Measurements from ENCODE around the gene TLE6. TPM values are rescaled to one million over a fixed set of nuclear protein-coding genes. Genes with fewer than 3 reads are reported as not detected.
A peak's percentile ranks its signal among the peaks of the same experiment; 100 is the strongest.

The TLE6 gene
- total RNA-seq, 1 donor from 2014 or later = 0.11 TPM

GRCh38 chr19:3034656-3035541, 57.5 kb downstream of the TLE6 start:
- Histone ChIP-seq H3K4me1 (ENCODE audit: insufficient read depth, low read length) (peaks cover 20% of the 10 kb centered on the region), H3K4me3 (ENCODE audit: insufficient read depth, low read depth, low read length) (peak overlapping the region; percentile 67), H3K9ac (ENCODE audit: low read length) (peak overlapping the region; percentile 78), H3K79me2 (ENCODE audit: insufficient read depth, low read length) (no peaks in the 10 kb centered on the region), H2AFZ (ENCODE audit: low read depth, low read length) (peak overlapping the region; percentile 82), H3K27ac (ENCODE audit: low read depth, low read length) (peak overlapping the region; percentile 28), H3K4me2 (ENCODE audit: low read length) (peak overlapping the region; percentile 98), H3K9me3 (ENCODE audit: insufficient read depth, low read depth, low read length) (no peaks in the 10 kb centered on the region), H4K20me1 (ENCODE audit: insufficient read depth, low read length) (no peaks in the 10 kb centered on the region), H3K27me3 (ENCODE audit: insufficient read depth, low read length) (peaks cover 19% of the 10 kb centered on the region), H3K36me3 (ENCODE audit: insufficient read depth, low read length) (no peaks in the 10 kb centered on the region)
- peaks cover 72% of the 10 kb centered on the region for H3K27me3 Mint-ChIP-seq (ENCODE audit: low read depth, unreplicated experiment)
- peaks cover 4% of the 10 kb centered on the region for H3K9me3 Mint-ChIP-seq (ENCODE audit: unreplicated experiment)
- peak overlapping the region; percentile 86 for H3K4me3 Mint-ChIP-seq (ENCODE audit: unreplicated experiment)
- FAIRE-seq (no peak), DNase-seq (ENCODE audit: low read depth) (peak; percentile 36)
- H3K4me1 Mint-ChIP-seq (ENCODE audit: low read depth, unreplicated experiment) = peaks cover 12% of the 10 kb centered on the region
- H3K27ac Mint-ChIP-seq (ENCODE audit: unreplicated experiment) = peak overlapping the region; percentile 77
- no peaks in the 10 kb centered on the region for H3K36me3 Mint-ChIP-seq (ENCODE audit: low read depth, unreplicated experiment)
- no peak for TF ChIP-seq CTCF (IDR thresholded peaks at IDR 0.05; ENCODE audit: insufficient read depth, low read depth, low read length)
- TF ChIP-seq EZH2 (IDR thresholded peaks at IDR 0.05; ENCODE audit: insufficient read depth, low read length) = peak; percentile 22

GRCh38 chr19:3035542-3036118, 58.3 kb downstream of the TLE6 start:
- peak; percentile 98 for DNase-seq (ENCODE audit: low read depth)

More at GRCh38 chr19:3035542-3036118, 58.3 kb downstream of the TLE6 start:
- TF ChIP-seq EZH2 (IDR thresholded peaks at IDR 0.05; ENCODE audit: insufficient read depth, low read length) = peak; percentile 45
- TF ChIP-seq CTCF (IDR thresholded peaks at IDR 0.05; ENCODE audit: insufficient read depth, low read depth, low read length) = no peak
- H3K27me3 ChIP-seq (ENCODE audit: insufficient read depth, low read length) = peaks cover 12% of the 10 kb centered on the region
- peaks cover 71% of the 10 kb centered on the region for H3K27me3 Mint-ChIP-seq (ENCODE audit: low read depth, unreplicated experiment)
- peak overlapping the region; percentile 78 for H3K9ac ChIP-seq (ENCODE audit: low read length)
- H3K4me1 ChIP-seq (ENCODE audit: insufficient read depth, low read length) = peaks cover 22% of the 10 kb centered on the region
- H4K20me1 ChIP-seq (ENCODE audit: insufficient read depth, low read length) = no peaks in the 10 kb centered on the region
- H3K4me3 ChIP-seq (ENCODE audit: insufficient read depth, low read depth, low read length) = peak overlapping the region; percentile 67
- peak overlapping the region; percentile 86 for H3K4me3 Mint-ChIP-seq (ENCODE audit: unreplicated experiment)
- no peaks in the 10 kb centered on the region for H3K36me3 ChIP-seq (ENCODE audit: insufficient read depth, low read length)
- peak overlapping the region; percentile 82 for H2AFZ ChIP-seq (ENCODE audit: low read depth, low read length)
- H3K79me2 ChIP-seq (ENCODE audit: insufficient read depth, low read length) = no peaks in the 10 kb centered on the region
- peak overlapping the region; percentile 98 for H3K4me2 ChIP-seq (ENCODE audit: low read length)
- peak overlapping the region; percentile 77 for H3K27ac Mint-ChIP-seq (ENCODE audit: unreplicated experiment)
- peak overlapping the region; percentile 28 for H3K27ac ChIP-seq (ENCODE audit: low read depth, low read length)
- no peaks in the 10 kb centered on the region for H3K9me3 ChIP-seq (ENCODE audit: insufficient read depth, low read depth, low read length)
- peaks cover 12% of the 10 kb centered on the region for H3K4me1 Mint-ChIP-seq (ENCODE audit: low read depth, unreplicated experiment)
- peak; percentile 65 for FAIRE-seq
- peaks cover 4% of the 10 kb centered on the region for H3K9me3 Mint-ChIP-seq (ENCODE audit: unreplicated experiment)
- no peaks in the 10 kb centered on the region for H3K36me3 Mint-ChIP-seq (ENCODE audit: low read depth, unreplicated experiment)

All from astrocyte (in vitro differentiated cells and primary cell).